ENCODE data around the gene ASB6.
A peak's percentile ranks its signal among the peaks of the same experiment; 100 is the strongest.

ASB6 gene

DNA sequence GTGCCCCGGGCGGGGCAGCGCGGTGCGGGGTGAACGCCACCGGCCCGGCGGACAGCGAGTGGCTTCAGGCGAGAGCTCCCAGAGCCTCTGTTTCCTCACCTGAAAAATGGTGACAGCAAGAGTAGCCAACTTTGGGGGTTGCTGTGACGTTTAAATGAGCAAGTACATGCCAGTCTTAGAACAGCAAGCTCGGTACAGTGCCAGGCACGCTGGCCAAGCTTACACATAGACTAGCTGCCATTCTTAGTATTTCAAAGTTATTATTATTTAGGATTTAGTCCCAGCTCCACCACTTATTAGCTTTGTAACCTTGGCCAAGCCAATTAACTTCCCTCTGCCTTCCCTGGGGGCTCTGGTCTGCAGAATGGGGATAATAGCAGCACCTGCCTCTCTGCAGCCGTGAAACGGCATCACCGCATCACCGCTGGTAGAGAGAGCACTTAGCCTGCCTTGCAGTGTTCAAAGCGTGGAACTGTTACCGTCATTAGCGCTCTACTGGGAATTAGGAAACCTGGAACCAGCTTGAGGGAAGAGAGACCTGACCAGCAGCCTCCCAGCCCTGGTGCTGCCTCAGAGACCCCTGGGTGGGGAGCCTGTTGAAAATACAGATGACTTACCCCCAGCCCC is 21.2 kb downstream of the ASB6 start, which contains the start of gene C9orf50:
Gene C9orf50, minus strand, starts transcription at position 433 of the 627 bp plus-strand sequence. CDS start 527 bp downstream, outside the sequence.
- peak within 1 kb of the TSS; percentile 26 to 57 for H3K27ac ChIP-seq
- no peak for DNase-seq (ENCODE audit: low spot score)
- TF ChIP-seq CTCF (IDR thresholded peaks at IDR 0.05) = no peak
- H3K4me3 ChIP-seq = peak within 1 kb of the TSS; percentile 89

- no peak for DNase-seq (ENCODE audit: low spot score)
- TF ChIP-seq CTCF (IDR thresholded peaks at IDR 0.05) = no peak
- Histone ChIP-seq H3K27ac (peak overlapping the region; percentile 26 to 57), H3K4me3 (peak overlapping the region; percentile 89)
Measured at GRCh38 chr9:129619787-129620668, 21.9 kb downstream of the ASB6 start.

DNA sequence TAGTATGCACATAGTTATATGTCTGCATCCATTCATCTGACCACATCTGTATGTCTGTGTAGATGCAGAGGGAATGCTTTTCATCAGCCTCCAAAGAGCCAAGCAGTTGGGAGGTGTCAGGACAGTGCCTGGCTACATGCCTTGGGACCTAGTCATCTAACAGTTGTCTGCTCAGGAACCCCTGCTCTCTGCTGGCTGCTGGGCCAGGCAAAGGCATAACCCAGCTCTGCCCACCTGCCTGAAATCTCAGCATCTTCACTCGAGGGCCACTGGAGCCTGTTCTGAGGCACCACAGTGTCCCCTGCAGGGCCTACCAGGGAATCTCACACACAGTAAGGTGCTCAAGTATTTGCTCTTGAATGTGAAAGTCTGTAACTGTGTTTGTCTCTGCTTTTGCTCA is 24.8 kb downstream of the ASB6 start:
- DNase-seq (ENCODE audit: low spot score) = no peak
- Histone ChIP-seq H3K4me3 (no peak overlapping the region), H3K27ac (no peak overlapping the region)
- no peak for TF ChIP-seq CTCF (IDR thresholded peaks at IDR 0.05)

- H3K4me3 ChIP-seq = no peak overlapping the region
- no peak for TF ChIP-seq CTCF (IDR thresholded peaks at IDR 0.05)
- no peak for DNase-seq (ENCODE audit: low spot score)
- no peak overlapping the region for H3K27ac ChIP-seq
Measured at GRCh38 chr9:129615407-129616285, 26.3 kb downstream of the ASB6 start.

DNA sequence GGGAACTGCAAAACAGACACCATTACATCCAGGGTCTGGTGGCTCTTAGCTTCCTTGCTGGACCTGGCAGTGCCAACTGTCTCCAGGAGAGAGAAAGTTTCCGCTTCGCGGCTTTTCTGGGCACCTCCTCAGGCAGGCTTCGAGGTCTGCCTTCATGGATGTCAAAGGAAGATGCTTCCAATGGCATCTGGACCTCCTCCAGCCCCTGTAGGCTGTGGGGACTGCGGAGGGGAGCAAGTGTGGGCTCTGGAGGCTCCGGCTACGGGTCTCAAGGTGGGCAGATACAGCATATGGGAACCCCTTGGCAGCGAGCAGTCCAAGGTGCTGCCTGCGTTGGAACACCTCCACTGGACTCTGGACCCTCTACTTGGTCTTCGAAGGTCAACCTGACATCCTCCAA is 27.0 kb downstream of the ASB6 start:
- Histone ChIP-seq H3K4me3 (no peak overlapping the region), H3K27ac (no peak overlapping the region)
- TF ChIP-seq CTCF (IDR thresholded peaks at IDR 0.05) = no peak
- no peak for DNase-seq (ENCODE audit: low spot score)

- no peak overlapping the region for H3K4me3 ChIP-seq
- no peak for DNase-seq (ENCODE audit: low spot score)
- H3K27ac ChIP-seq = peak overlapping the region in 1 of 2 donors; percentile 70
- TF ChIP-seq CTCF (IDR thresholded peaks at IDR 0.05) = no peak
Measured at GRCh38 chr9:129613520-129614175, 28.3 kb downstream of the ASB6 start.

Data from coronary artery (tissue), 2 donors.